Heart left ventricle (tissue), 16 donors: Measurements from ENCODE around the gene ZDHHC16. TPM values are rescaled to one million over a fixed set of nuclear protein-coding genes. Genes with fewer than 3 reads are reported as not detected.
A peak's percentile ranks its signal among the peaks of the same experiment; 100 is the strongest.

ENCODE experiments used
- ATAC-seq, 4 donors: fragments of 200-7000 bp; cut with Tn5 transposase; one replicate each; pipeline ENCODE4 v1.9.1; 2020 to 2022; ENCODE audit warnings: moderate library complexity in 4 of 4, mild to moderate bottlenecking in 3 of 4, moderate number of reproducible peaks in 1 of 4
- DNase-seq, 5 donors: peaks; one replicate each; pipeline ENCODE4 v3.0.0-alpha.2; 2020
- H3K27ac ChIP-seq, 12 donors: fragments of 200-600 bp; sonication (generic) in 4 of 12; one replicate each; pipeline versions ENCODE4 v1.5.0 to v1.8.0; 2016 to 2022; ENCODE audit warnings: mild to moderate bottlenecking in 2 of 12
- H3K27me3 ChIP-seq, 9 donors: fragments of 200-600 bp; sonication (generic) in 2 of 9; one replicate each; pipeline versions ENCODE4 v1.5.1 to v1.8.0; 2016 to 2022; ENCODE audit warnings: mild to moderate bottlenecking in 3 of 9
- H3K36me3 ChIP-seq, 9 donors: fragments of 200-600 bp; sonication (generic) in 2 of 9; one replicate each; pipeline versions ENCODE4 v1.5.0 to v1.8.0; 2018 to 2022; ENCODE audit warnings: mild to moderate bottlenecking in 2 of 9
- H3K4me1 ChIP-seq, 12 donors: fragments of 200-600 bp; sonication (generic) in 4 of 12; one replicate each; pipeline versions ENCODE4 v1.5.0 to v1.8.0; 2016 to 2022; ENCODE audit warnings: mild to moderate bottlenecking in 3 of 12
- H3K4me3 ChIP-seq, 12 donors: fragments of 200-600 bp; sonication (generic) in 4 of 12; one replicate each; pipeline versions ENCODE4 v1.5.0 to v1.8.0; 2017 to 2022; ENCODE audit warnings: mild to moderate bottlenecking in 9 of 12, moderate library complexity in 4 of 12
- H3K9me3 ChIP-seq, 12 donors: fragments of 200-600 bp; sonication (generic) in 4 of 12; one replicate each; pipeline versions ENCODE4 v1.5.0 to v1.8.0; 2016 to 2022; ENCODE audit warnings: mild to moderate bottlenecking in 1 of 12
- POLR2A ChIP-seq, 2 donors: fragments of 450-650 bp; IDR thresholded peaks; one replicate each; pipeline ENCODE4 v1.6.1; 2017; ENCODE audit warnings: antibody characterized with exemption in 2 of 2, mild to moderate bottlenecking in 2 of 2, moderate library complexity in 2 of 2
- WGBS, 4 donors: extraction: QIAGEN DNeasy Blood & Tissue Kit in 2 of 4; methylation state at CpG; one replicate each; pipeline versions ENCODE4 v1.1.5 to v1.1.7; 2013 to 2018; 5-methylcytosine and 5-hydroxymethylcytosine counted together
- intact Hi-C, 10 donors: fragments of 100-400 bp; cut with DNase I; formaldehyde crosslinking; loops; one replicate each; pipeline versions ENCODE4 v1.11.1 to v1.14.2; 2022
- polyA plus RNA-seq, 2 donors: library from polyadenylated mRNA; stranded (reverse); fragments of 200-250 nt; gene quantifications; one replicate each; pipeline ENCODE4 v1.2.3, GENCODE V29; 2013
- total RNA-seq, 9 donors: library from RNA; depleted of rRNA in 2 of 9; stranded (reverse); fragments of >200 nt in 2 of 9; fragmentation: NEBNext Ultra II Directional in 3 of 9; extraction: Animal tissue kit (Norgen Biotek cat#: 25700) in 3 of 9; gene quantifications; one replicate each; pipeline versions ENCODE4 v1.1.0 to v1.2.4, GENCODE V29; 2016 to 2023
- TF ChIP-seq, protein P1 (sequence below), 12 donors: fragments of 200-600 bp; sonication (generic) in 4 of 12; IDR thresholded peaks; one replicate each; pipeline versions ENCODE4 v1.5.0 to v1.8.0; 2018 to 2022; ENCODE audit warnings: antibody characterized with exemption in 12 of 12, mild to moderate bottlenecking in 5 of 12
- donor health status: ischemic (EF 13 %, LVEDD 7.1; RV severe dilation, severe dysfunction).
- donor health status: healthy with polysubstance abuse.
- donor health status: DM: no; HTN: yes; CAD: no.
- donor health status: DM: no; HTN: no; CAD: no.
- donor health status: ischemic (EF 25% LVEDD 6.9; RV normal size, moderate dysfunction).
- donor health status: ischemic (EF 25% LVEDD 5.7; RV mildly dilated, moderate dysfunction).
- donor health status: healthy.
- donor health status: DM: yes; HTN: yes; CAD: no.
- donor health status: ischemic (EF 35%, LVEDD 5.7; RV mildly dilated, moderate dysfunction).
- donor health status: nonischemic (EF 11% LVEDD 7.7; RV severe dilation, severe dysfunction).
- donor health status: DM: yes; HTN: yes; CAD: no.
- donor health status: PGD.
- donor health status: ischemic (EF 29% LVEDD 5.4; RV normal size, mild dysfunction).
- donor health status: nonischemic (EF 23%, LVEDD 6.1; RV moderate dilation, normal function).

ZDHHC16 gene
- total and polyA plus RNA-seq, 11 donors = 16.2 to 59.5 (median 25.2) TPM

GRCh38 chr10:97499561-97500296 lies 53.8 kb downstream of the ZDHHC16 start:
- Histone ChIP-seq H3K27me3 (no peaks in the 10 kb centered on the region), H3K9me3 (no peaks in the 10 kb centered on the region), H3K4me3 (peak overlapping the region; percentile 71 to 99 (median 96)), H3K4me1 (peaks cover 3 to 71% (median 40%) of the 10 kb centered on the region in 12 donors), H3K27ac (peak overlapping the region; percentile 71 to 98 (median 94)), H3K36me3 (no peaks in the 10 kb centered on the region)
- ATAC-seq (no peak), DNase-seq (peak; percentile 67 to 85 (median 79))
- no peak for TF ChIP-seq POLR2A (IDR thresholded peaks at IDR 0.05)
- TF ChIP-seq, protein P1, sequence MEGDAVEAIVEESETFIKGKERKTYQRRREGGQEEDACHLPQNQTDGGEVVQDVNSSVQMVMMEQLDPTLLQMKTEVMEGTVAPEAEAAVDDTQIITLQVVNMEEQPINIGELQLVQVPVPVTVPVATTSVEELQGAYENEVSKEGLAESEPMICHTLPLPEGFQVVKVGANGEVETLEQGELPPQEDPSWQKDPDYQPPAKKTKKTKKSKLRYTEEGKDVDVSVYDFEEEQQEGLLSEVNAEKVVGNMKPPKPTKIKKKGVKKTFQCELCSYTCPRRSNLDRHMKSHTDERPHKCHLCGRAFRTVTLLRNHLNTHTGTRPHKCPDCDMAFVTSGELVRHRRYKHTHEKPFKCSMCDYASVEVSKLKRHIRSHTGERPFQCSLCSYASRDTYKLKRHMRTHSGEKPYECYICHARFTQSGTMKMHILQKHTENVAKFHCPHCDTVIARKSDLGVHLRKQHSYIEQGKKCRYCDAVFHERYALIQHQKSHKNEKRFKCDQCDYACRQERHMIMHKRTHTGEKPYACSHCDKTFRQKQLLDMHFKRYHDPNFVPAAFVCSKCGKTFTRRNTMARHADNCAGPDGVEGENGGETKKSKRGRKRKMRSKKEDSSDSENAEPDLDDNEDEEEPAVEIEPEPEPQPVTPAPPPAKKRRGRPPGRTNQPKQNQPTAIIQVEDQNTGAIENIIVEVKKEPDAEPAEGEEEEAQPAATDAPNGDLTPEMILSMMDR (IDR thresholded peaks at IDR 0.05) = peak in 2 of 12 donors; percentile 2 to 4
- 1 to 2% (median 1%) methylated on average over 31 to 41 of the region's 41 CpGs for WGBS, 4 donors
- intact Hi-C loops = loop anchor here in 9 of 10 donors (5.0 to 10.0 kb wide), 8 partner anchors 38 to 238 kb away; partner anchors contain the start of genes EXOSC1 (in 2 of the 9), ZDHHC16 (in 2 of the 9) and ZFYVE27 (in 1 of the 9)

DNA sequence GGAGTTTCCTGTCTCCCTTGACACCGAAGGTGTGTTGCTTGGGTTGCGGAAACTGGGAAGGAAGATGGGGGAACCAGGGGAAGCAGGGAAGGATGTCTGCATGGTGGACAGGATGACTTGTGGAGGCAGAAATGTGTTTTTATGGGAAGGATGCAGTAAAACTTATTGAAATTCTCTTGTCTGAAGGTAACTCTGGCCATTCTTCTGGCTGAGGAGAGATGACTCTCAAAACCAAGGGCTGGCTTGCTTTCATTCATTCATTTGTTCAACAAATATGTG lies 54.3 kb downstream of the ZDHHC16 start:
- no peaks in the 10 kb centered on the region for H3K9me3 ChIP-seq
- ATAC-seq (no peak), DNase-seq (no peak)
- intact Hi-C loops = loop anchor here in 2 of 10 donors (5.0 kb wide), 2 partner anchors 37 to 52 kb away; no protein-coding TSS in a partner anchor
- H3K27ac ChIP-seq = peak overlapping the region in 10 of 12 donors; percentile 85 to 98 (median 96)
- TF ChIP-seq, protein P1 (IDR thresholded peaks at IDR 0.05) = no peak
- TF ChIP-seq POLR2A (IDR thresholded peaks at IDR 0.05) = no peak
- no peaks in the 10 kb centered on the region for H3K27me3 ChIP-seq
- H3K4me3 ChIP-seq = peak overlapping the region in 10 of 12 donors; percentile 71 to 99 (median 96)
- 53 to 74% (median 65%) methylated on average over 2 of the region's 2 CpGs for WGBS, 4 donors
- H3K4me1 ChIP-seq = peaks cover 3 to 69% (median 37%) of the 10 kb centered on the region in 12 donors
- H3K36me3 ChIP-seq = no peaks in the 10 kb centered on the region

GRCh38 chr10:97502916-97503315 lies 56.9 kb downstream of the ZDHHC16 start:
- intact Hi-C loops = loop anchor here in 2 of 10 donors (5.0 kb wide), 2 partner anchors 34 to 49 kb away; no protein-coding TSS in a partner anchor
- ATAC-seq (no peak), DNase-seq (no peak)
- Histone ChIP-seq H3K4me3 (no peak overlapping the region), H3K36me3 (no peaks in the 10 kb centered on the region), H3K27ac (peak overlapping the region in 8 of 12 donors; percentile 11 to 71 (median 36)), H3K4me1 (peaks cover 0 to 53% (median 19%) of the 10 kb centered on the region in 12 donors), H3K9me3 (no peaks in the 10 kb centered on the region), H3K27me3 (no peaks in the 10 kb centered on the region)
- no peak for TF ChIP-seq POLR2A (IDR thresholded peaks at IDR 0.05)
- TF ChIP-seq, protein P1 (IDR thresholded peaks at IDR 0.05) = no peak
- 89 to 91% (median 90%) methylated on average over 6 of the region's 6 CpGs for WGBS, 4 donors

GRCh38 chr10:97503406-97503805 lies 57.4 kb downstream of the ZDHHC16 start:
- peaks cover 0 to 53% (median 19%) of the 10 kb centered on the region in 12 donors for H3K4me1 ChIP-seq
- H3K4me3 ChIP-seq = no peak overlapping the region
- TF ChIP-seq, protein P1 (IDR thresholded peaks at IDR 0.05) = no peak
- no peak for TF ChIP-seq POLR2A (IDR thresholded peaks at IDR 0.05)
- intact Hi-C loops = loop anchor here in 2 of 10 donors (5.0 kb wide), 2 partner anchors 34 to 49 kb away; no protein-coding TSS in a partner anchor
- no peaks in the 10 kb centered on the region for H3K36me3 ChIP-seq
- WGBS, 4 donors = 28 to 54% (median 37%) methylated on average over 3 of the region's 3 CpGs
- peak overlapping the region in 8 of 12 donors; percentile 11 to 71 (median 40) for H3K27ac ChIP-seq
- ATAC-seq (peak; percentile 7 to 43 (median 32)), DNase-seq (peak; percentile 58 to 78 (median 61))
- no peaks in the 10 kb centered on the region for H3K27me3 ChIP-seq
- H3K9me3 ChIP-seq = no peaks in the 10 kb centered on the region
